ENCODE measurements around the gene C2orf92.

Gene C2orf92

DNA sequence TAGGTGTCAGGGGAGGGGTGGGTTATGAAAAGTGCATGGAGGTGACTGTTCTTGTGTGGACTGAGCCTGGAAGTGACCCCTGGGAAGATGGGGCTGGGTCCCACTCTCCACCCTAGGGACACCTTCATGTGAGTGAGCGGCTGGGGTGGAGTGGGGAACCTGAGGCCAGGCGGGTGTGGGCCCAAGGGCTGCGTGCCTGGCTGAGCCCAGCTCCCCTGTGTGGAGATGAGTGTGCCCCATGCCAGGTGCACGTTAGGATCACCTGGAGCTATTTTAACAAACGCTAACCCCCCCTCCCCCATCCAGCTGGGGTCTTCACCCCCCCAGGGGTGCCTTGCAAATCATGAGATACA lies 70.4 kb downstream of the C2orf92 start:
- Mint-ChIP-seq H3K4me3 (no peak overlapping the region), H3K27ac (no peak overlapping the region), H3K4me1 (peaks cover 22% of the 10 kb centered on the region), H3K27me3 (ENCODE audit: low read depth) (peaks cover 3% of the 10 kb centered on the region), H3K36me3 (ENCODE audit: low read depth) (peaks cover 11% of the 10 kb centered on the region), H3K9me3 (no peaks in the 10 kb centered on the region)
- TF ChIP-seq CTCF (IDR thresholded peaks at IDR 0.05; ENCODE audit: unreplicated experiment in 3 of 3): no peak

GRCh38 chr2:97740590-97741182 lies 71.2 kb downstream of the C2orf92 start:
- peak; percentile 58 to 77 (median 67) for TF ChIP-seq CTCF (IDR thresholded peaks at IDR 0.05; ENCODE audit: unreplicated experiment in 3 of 3)
- H3K9me3 Mint-ChIP-seq: no peaks in the 10 kb centered on the region
- H3K27me3 Mint-ChIP-seq (ENCODE audit: low read depth): peaks cover 3% of the 10 kb centered on the region
- no peak overlapping the region for H3K4me3 Mint-ChIP-seq
- peaks cover 11% of the 10 kb centered on the region for H3K36me3 Mint-ChIP-seq (ENCODE audit: low read depth)
- peaks cover 23% of the 10 kb centered on the region for H3K4me1 Mint-ChIP-seq
- H3K27ac Mint-ChIP-seq: peak overlapping the region; percentile 58 to 91 (median 62)

GRCh38 chr2:97741251-97741650 lies 71.7 kb downstream of the C2orf92 start:
- Mint-ChIP-seq H3K9me3 (no peaks in the 10 kb centered on the region), H3K27me3 (ENCODE audit: low read depth) (peaks cover 3% of the 10 kb centered on the region), H3K27ac (peak overlapping the region in 1 of 3 experiments; percentile 91), H3K4me3 (no peak overlapping the region), H3K36me3 (ENCODE audit: low read depth) (peaks cover 14% of the 10 kb centered on the region), H3K4me1 (peaks cover 28% of the 10 kb centered on the region)
- TF ChIP-seq CTCF (IDR thresholded peaks at IDR 0.05; ENCODE audit: unreplicated experiment in 3 of 3): no peak

DNA sequence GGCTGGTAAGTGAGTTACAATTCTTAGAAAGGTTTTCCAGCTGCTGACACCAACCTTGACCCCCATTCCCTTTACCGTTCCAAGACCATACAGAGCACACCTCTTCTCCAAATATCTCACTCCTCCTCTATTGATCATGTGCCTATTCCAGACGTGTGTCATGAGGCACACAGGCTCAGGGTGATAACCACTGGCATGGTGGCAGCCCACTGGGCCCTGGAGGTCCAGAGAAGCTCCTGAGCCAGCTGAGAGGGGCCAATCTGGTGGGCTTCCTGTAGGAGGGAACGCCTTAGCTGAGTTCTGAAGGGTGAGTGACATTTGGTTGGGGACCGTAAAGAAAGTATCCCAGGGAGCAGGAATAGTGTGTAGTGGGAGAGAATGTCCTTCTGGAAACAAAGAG lies 72.2 kb downstream of the C2orf92 start:
- TF ChIP-seq CTCF (IDR thresholded peaks at IDR 0.05; ENCODE audit: unreplicated experiment in 3 of 3): no peak
- peaks cover 3% of the 10 kb centered on the region for H3K27me3 Mint-ChIP-seq (ENCODE audit: low read depth)

GRCh38 chr2:97742381-97742847 lies 72.9 kb downstream of the C2orf92 start:
- Mint-ChIP-seq H3K36me3 (ENCODE audit: low read depth) (peaks cover 14% of the 10 kb centered on the region), H3K9me3 (no peaks in the 10 kb centered on the region), H3K27me3 (ENCODE audit: low read depth) (peaks cover 3% of the 10 kb centered on the region), H3K27ac (no peak overlapping the region), H3K4me1 (peaks cover 39% of the 10 kb centered on the region), H3K4me3 (no peak overlapping the region)
- TF ChIP-seq CTCF (IDR thresholded peaks at IDR 0.05; ENCODE audit: unreplicated experiment in 3 of 3): no peak

More for the DNA sequence above, 72.2 kb downstream of the C2orf92 start:
- H3K4me1 Mint-ChIP-seq: peaks cover 32% of the 10 kb centered on the region
- no peaks in the 10 kb centered on the region for H3K9me3 Mint-ChIP-seq
- no peak overlapping the region for H3K4me3 Mint-ChIP-seq
- peak overlapping the region in 1 of 3 experiments; percentile 18 for H3K27ac Mint-ChIP-seq
- peaks cover 14% of the 10 kb centered on the region for H3K36me3 Mint-ChIP-seq (ENCODE audit: low read depth)

DNA sequence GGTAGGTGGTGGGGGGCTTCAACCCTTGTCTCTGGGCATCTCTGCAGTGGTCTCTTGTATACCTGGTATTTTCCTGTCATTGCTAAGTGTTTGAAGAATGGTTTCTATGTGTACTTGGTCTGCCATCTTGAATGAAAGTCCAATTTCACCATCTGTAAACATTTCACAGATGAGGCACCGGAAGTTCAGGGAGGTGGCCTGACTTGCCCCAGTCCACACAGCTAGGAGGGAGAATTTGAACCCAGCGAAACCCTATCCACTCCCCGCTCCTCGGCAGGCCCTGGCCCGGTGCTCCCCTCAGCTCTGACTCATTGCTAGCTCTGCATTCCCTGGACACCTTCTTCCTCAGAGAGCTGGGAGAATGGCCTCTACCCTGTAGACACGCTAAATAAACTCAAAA lies 74.4 kb downstream of the C2orf92 start:
- Mint-ChIP-seq H3K27ac (peak overlapping the region in 1 of 3 experiments; percentile 17), H3K4me1 (peaks cover 50% of the 10 kb centered on the region), H3K9me3 (no peaks in the 10 kb centered on the region), H3K4me3 (no peak overlapping the region), H3K27me3 (ENCODE audit: low read depth) (peaks cover 3% of the 10 kb centered on the region), H3K36me3 (ENCODE audit: low read depth) (peaks cover 18% of the 10 kb centered on the region)
- TF ChIP-seq CTCF (IDR thresholded peaks at IDR 0.05; ENCODE audit: unreplicated experiment in 3 of 3): no peak

Data from nephron (organoid).